Stimulated activated naive B cell treated with anti-CD40 and anti-IgM and Interleukin-4, amounts not matched to agents 10 μg/mL and 1 μg/mL and 100 μg/mL, for 72 hours (primary cell): ENCODE results near the gene CLEC12A.

Source experiments
- ATAC-seq, 2 donors: fragments of 150-1000 bp; cut with Tn5 transposase; replicated peaks; 2 replicates each; pipeline ENCODE4 v1.10.0; 2021; ENCODE audit warnings: moderate library complexity in 1 of 2
- DNase-seq: peaks from one replicate; pipeline ENCODE4 v3.0.0; 2021
- H3K27ac Mint-ChIP-seq: one replicate; pipeline ENCODE4 v1.8.0; 2022; ENCODE audit warnings: mild to moderate bottlenecking, mixed read lengths
- H3K27me3 Mint-ChIP-seq, 2 donors: one replicate each; pipeline ENCODE4 v1.8.0; 2022; ENCODE audit warnings: mixed read lengths in 2 of 2
- H3K36me3 Mint-ChIP-seq, 2 donors: one replicate each; pipeline ENCODE4 v1.8.0; 2022; ENCODE audit warnings: mixed read lengths in 2 of 2, mild to moderate bottlenecking in 1 of 2
- H3K4me1 Mint-ChIP-seq, 2 donors: one replicate each; pipeline ENCODE4 v1.8.0; 2022; ENCODE audit warnings: mixed read lengths in 2 of 2, mild to moderate bottlenecking in 1 of 2
- H3K4me3 Mint-ChIP-seq, 2 donors: one replicate each; pipeline ENCODE4 v1.8.0; 2022; ENCODE audit warnings: mild to moderate bottlenecking in 2 of 2, mixed read lengths in 2 of 2, moderate library complexity in 1 of 2
- H3K9me3 Mint-ChIP-seq, 2 donors: one replicate each; pipeline ENCODE4 v1.8.0; 2022; ENCODE audit warnings: mixed read lengths in 2 of 2, mild to moderate bottlenecking in 1 of 2

The CLEC12A gene

GRCh38 chr12:9971181-9971580, at the start of gene CLEC12A:
CLEC12A (plus strand) TSS chr12:9971409; CDS start chr12:9971597, 188 bp downstream.
- Mint-ChIP-seq H3K9me3 (peaks cover 14 to 15% of the 10 kb centered on the region in 2 donors), H3K4me1 (peaks cover 0 to 2% of the 10 kb centered on the region in 2 donors), H3K27ac (no peak within 1 kb of the TSS), H3K27me3 (peaks cover 19 to 24% of the 10 kb centered on the region in 2 donors), H3K4me3 (no peak within 1 kb of the TSS), H3K36me3 (peaks cover 6 to 11% of the 10 kb centered on the region in 2 donors)
- ATAC-seq (no peak), DNase-seq (no peak)

- Mint-ChIP-seq H3K27me3 (peaks cover 12 to 24% of the 10 kb centered on the region in 2 donors), H3K36me3 (no peaks in the 10 kb centered on the region), H3K4me3 (no peak overlapping the region), H3K9me3 (peaks cover 0 to 4% of the 10 kb centered on the region in 2 donors), H3K4me1 (peaks cover 3 to 7% of the 10 kb centered on the region in 2 donors), H3K27ac (no peak overlapping the region)
- no peak for DNase-seq
- no peak for ATAC-seq
Observed at GRCh38 chr12:9922429-9922828, 48.8 kb upstream of the CLEC12A start.

- ATAC-seq (peak; percentile 52 to 57), DNase-seq (no peak)
- peaks cover 4 to 6% of the 10 kb centered on the region in 2 donors for H3K27me3 Mint-ChIP-seq
- H3K27ac Mint-ChIP-seq = peak overlapping the region; percentile 65
- no peaks in the 10 kb centered on the region for H3K36me3 Mint-ChIP-seq
- H3K4me3 Mint-ChIP-seq = peak overlapping the region; percentile 76 to 82
- H3K4me1 Mint-ChIP-seq = peaks cover 3 to 18% of the 10 kb centered on the region in 2 donors
- H3K9me3 Mint-ChIP-seq = peaks cover 0 to 2% of the 10 kb centered on the region in 2 donors
Observed at GRCh38 chr12:9925705-9926393, 45.4 kb upstream of the CLEC12A start.

GRCh38 chr12:9926876-9927275, 44.3 kb upstream of the CLEC12A start:
- no peak for ATAC-seq
- H3K27me3 Mint-ChIP-seq = peaks cover 5 to 8% of the 10 kb centered on the region in 2 donors

GRCh38 chr12:9928607-9929006, 42.6 kb upstream of the CLEC12A start:
- no peak for DNase-seq
- Mint-ChIP-seq H3K4me1 (peaks cover 3 to 18% of the 10 kb centered on the region in 2 donors), H3K27ac (no peak overlapping the region), H3K9me3 (no peaks in the 10 kb centered on the region), H3K27me3 (peaks cover 5 to 17% of the 10 kb centered on the region in 2 donors), H3K36me3 (no peaks in the 10 kb centered on the region), H3K4me3 (no peak overlapping the region)
- peak in 1 of 2 donors; percentile 48 for ATAC-seq

More at GRCh38 chr12:9926876-9927275, 44.3 kb upstream of the CLEC12A start:
- peaks cover 0 to 2% of the 10 kb centered on the region in 2 donors for H3K9me3 Mint-ChIP-seq
- H3K4me1 Mint-ChIP-seq = peaks cover 3 to 18% of the 10 kb centered on the region in 2 donors
- DNase-seq = no peak
- no peaks in the 10 kb centered on the region for H3K36me3 Mint-ChIP-seq
- H3K4me3 Mint-ChIP-seq = no peak overlapping the region
- no peak overlapping the region for H3K27ac Mint-ChIP-seq

- ATAC-seq (no peak), DNase-seq (no peak)
- no peak overlapping the region for H3K4me3 Mint-ChIP-seq
- no peaks in the 10 kb centered on the region for H3K9me3 Mint-ChIP-seq
- peaks cover 0 to 12% of the 10 kb centered on the region in 2 donors for H3K4me1 Mint-ChIP-seq
- peaks cover 9 to 22% of the 10 kb centered on the region in 2 donors for H3K27me3 Mint-ChIP-seq
- H3K27ac Mint-ChIP-seq = no peak overlapping the region
- no peaks in the 10 kb centered on the region for H3K36me3 Mint-ChIP-seq
Observed at GRCh38 chr12:9931245-9931644, 40.0 kb upstream of the CLEC12A start.

- DNase-seq (no peak), ATAC-seq (no peak)
- Mint-ChIP-seq H3K36me3 (no peaks in the 10 kb centered on the region), H3K27ac (no peak within 1 kb of the TSS), H3K4me1 (peaks cover 0 to 12% of the 10 kb centered on the region in 2 donors), H3K27me3 (peaks cover 9 to 18% of the 10 kb centered on the region in 2 donors), H3K4me3 (no peak within 1 kb of the TSS), H3K9me3 (no peaks in the 10 kb centered on the region)
Observed at GRCh38 chr12:9932270-9932669, 38.9 kb upstream of the CLEC12A start, which contains the start of gene CLEC2A. CLEC2A (minus strand) TSS chr12:9932370; CDS start chr12:9932329, 41 bp downstream.

GRCh38 chr12:9933958-9934357, 37.3 kb upstream of the CLEC12A start:
- Mint-ChIP-seq H3K4me3 (no peak overlapping the region), H3K27me3 (peaks cover 9 to 18% of the 10 kb centered on the region in 2 donors), H3K4me1 (no peaks in the 10 kb centered on the region), H3K9me3 (no peaks in the 10 kb centered on the region), H3K27ac (no peak overlapping the region), H3K36me3 (no peaks in the 10 kb centered on the region)
- DNase-seq (no peak), ATAC-seq (no peak)

- Mint-ChIP-seq H3K27ac (no peak overlapping the region), H3K9me3 (no peaks in the 10 kb centered on the region), H3K27me3 (peaks cover 9 to 18% of the 10 kb centered on the region in 2 donors), H3K36me3 (no peaks in the 10 kb centered on the region), H3K4me1 (no peaks in the 10 kb centered on the region), H3K4me3 (no peak overlapping the region)
- ATAC-seq (no peak), DNase-seq (no peak)
Observed at GRCh38 chr12:9935026-9935425, 36.2 kb upstream of the CLEC12A start.

GRCh38 chr12:9936591-9936990, 34.6 kb upstream of the CLEC12A start:
- no peak overlapping the region for H3K27ac Mint-ChIP-seq
- ATAC-seq = no peak
- no peaks in the 10 kb centered on the region for H3K36me3 Mint-ChIP-seq
- no peaks in the 10 kb centered on the region for H3K9me3 Mint-ChIP-seq
- DNase-seq = no peak
- H3K4me3 Mint-ChIP-seq = no peak overlapping the region
- H3K4me1 Mint-ChIP-seq = peaks cover 0 to 2% of the 10 kb centered on the region in 2 donors
- peaks cover 12 to 18% of the 10 kb centered on the region in 2 donors for H3K27me3 Mint-ChIP-seq

- ATAC-seq = no peak
- H3K4me3 Mint-ChIP-seq = no peak overlapping the region
- peaks cover 6% of the 10 kb centered on the region in 2 donors for H3K4me1 Mint-ChIP-seq
- peaks cover 0 to 8% of the 10 kb centered on the region in 2 donors for H3K27me3 Mint-ChIP-seq
- H3K36me3 Mint-ChIP-seq = no peaks in the 10 kb centered on the region
- H3K9me3 Mint-ChIP-seq = no peaks in the 10 kb centered on the region
- H3K27ac Mint-ChIP-seq = no peak overlapping the region
- DNase-seq = no peak
Observed at GRCh38 chr12:9940375-9940774, 30.8 kb upstream of the CLEC12A start.

- ATAC-seq = no peak
- H3K36me3 Mint-ChIP-seq = no peaks in the 10 kb centered on the region
- H3K4me1 Mint-ChIP-seq = peaks cover 6% of the 10 kb centered on the region in 2 donors
- peaks cover 0 to 8% of the 10 kb centered on the region in 2 donors for H3K27me3 Mint-ChIP-seq
- DNase-seq = no peak
- no peak overlapping the region for H3K27ac Mint-ChIP-seq
- H3K4me3 Mint-ChIP-seq = no peak overlapping the region
- no peaks in the 10 kb centered on the region for H3K9me3 Mint-ChIP-seq
Observed at GRCh38 chr12:9941838-9942237, 29.4 kb upstream of the CLEC12A start.

- Mint-ChIP-seq H3K9me3 (no peaks in the 10 kb centered on the region), H3K27me3 (peaks cover 0 to 8% of the 10 kb centered on the region in 2 donors), H3K4me1 (peaks cover 11 to 16% of the 10 kb centered on the region in 2 donors), H3K36me3 (no peaks in the 10 kb centered on the region), H3K4me3 (peak overlapping the region; percentile 39 to 63), H3K27ac (no peak overlapping the region)
- ATAC-seq (peak; percentile 65 to 77), DNase-seq (peak; percentile 13)
Observed at GRCh38 chr12:9943240-9943639, 28.0 kb upstream of the CLEC12A start.

- no peak for DNase-seq
- H3K27ac Mint-ChIP-seq = no peak overlapping the region
- no peak overlapping the region for H3K4me3 Mint-ChIP-seq
- H3K9me3 Mint-ChIP-seq = no peaks in the 10 kb centered on the region
- H3K4me1 Mint-ChIP-seq = peaks cover 15 to 27% of the 10 kb centered on the region in 2 donors
- ATAC-seq = no peak
- peaks cover 0 to 8% of the 10 kb centered on the region in 2 donors for H3K27me3 Mint-ChIP-seq
- no peaks in the 10 kb centered on the region for H3K36me3 Mint-ChIP-seq
Observed at GRCh38 chr12:9944391-9944790, 26.8 kb upstream of the CLEC12A start.

- H3K36me3 Mint-ChIP-seq = no peaks in the 10 kb centered on the region
- no peaks in the 10 kb centered on the region for H3K9me3 Mint-ChIP-seq
- H3K27ac Mint-ChIP-seq = peak overlapping the region; percentile 75
- peak; percentile 36 to 43 for ATAC-seq
- peak; percentile 30 for DNase-seq
- peaks cover 0 to 4% of the 10 kb centered on the region in 2 donors for H3K27me3 Mint-ChIP-seq
- H3K4me1 Mint-ChIP-seq = peaks cover 26 to 36% of the 10 kb centered on the region in 2 donors
- H3K4me3 Mint-ChIP-seq = peak overlapping the region; percentile 43 to 46
Observed at GRCh38 chr12:9947674-9948073, 23.5 kb upstream of the CLEC12A start.
